ENCODE data around the gene RBFA.

GRCh38 chr18:80046961-80047541 is 12.8 kb downstream of the RBFA start:
- TF ChIP-seq CTCF (conservative IDR thresholded peaks at IDR 0.05 in 1 of 2, IDR thresholded peaks at IDR 0.05 in 1 of 2; ENCODE audit: low read depth in 1 of 2, low read length in 2 of 2) (no peak), EZH2 (IDR thresholded peaks at IDR 0.05; ENCODE audit: low read length, missing control alignments) (no peak)
